Activated CD8-positive, alpha-beta memory T cell treated with anti-CD3 and anti-CD28 coated beads, Interleukin-2, amount 10 ng/mL, durations not matched to agents 7 days and 5 days (primary cell): ENCODE data around the gene WDR76. TPM values are rescaled to one million over a fixed set of nuclear protein-coding genes. Genes with fewer than 3 reads are reported as not detected.
"Not testable (repeated sequence)": the region's sequence is repeated elsewhere in the genome, so short reads cannot be mapped to it uniquely, and the experiment has no call there.

Experiments
- ATAC-seq: fragments of 150-1000 bp; cut with Tn5 transposase; one replicate; pipeline ENCODE4 v1.10.0; 2021; ENCODE audit warnings: moderate library complexity
- CTCF ChIA-PET: fragments of 350-600 bp; sonication (Branson Sonifier 250); formaldehyde crosslinking; loops from one replicate; lab custom pipeline; 2021; ENCODE audit warnings: antibody characterized with exemption; lab: Charles Lee
- DNase-seq: peaks from one replicate; pipeline ENCODE4 v3.0.0-alpha.2; 2020
- H3K27ac Mint-ChIP-seq: one replicate; pipeline ENCODE4 v1.8.0; 2021; ENCODE audit warnings: mild to moderate bottlenecking, mixed read lengths
- H3K27me3 Mint-ChIP-seq: one replicate; pipeline ENCODE4 v1.8.0; 2021; ENCODE audit warnings: mixed read lengths
- H3K36me3 Mint-ChIP-seq: one replicate; pipeline ENCODE4 v1.8.0; 2021; ENCODE audit warnings: mild to moderate bottlenecking, mixed read lengths
- H3K4me1 Mint-ChIP-seq: one replicate; pipeline ENCODE4 v1.8.0; 2021; ENCODE audit warnings: mixed read lengths
- H3K4me3 Mint-ChIP-seq: one replicate; pipeline ENCODE4 v1.8.0; 2021; ENCODE audit warnings: mild to moderate bottlenecking, moderate library complexity, mixed read lengths
- H3K9me3 Mint-ChIP-seq: one replicate; pipeline ENCODE4 v1.8.0; 2022; ENCODE audit warnings: low read depth, mixed read lengths
- total RNA-seq, 2 experiments: library from RNA; stranded (reverse); gene quantifications; one replicate each; pipeline ENCODE4 v1.2.3, GENCODE V29; 2021

Gene WDR76
- total RNA-seq, 2 experiments from 2014 or later, result 79.7 to 91.1 TPM

GRCh38 chr15:43828061-43828657 lies 1.4 kb downstream of the WDR76 start:
- Mint-ChIP-seq H3K27me3 (no peaks in the 10 kb centered on the region), H3K36me3 (peaks cover 41% of the 10 kb centered on the region), H3K4me1 (peaks cover 58% of the 10 kb centered on the region), H3K4me3 (peak overlapping the region; percentile 98), H3K9me3 (no peaks in the 10 kb centered on the region), H3K27ac (peak overlapping the region; percentile 98)
- DNase-seq (peak; percentile 53), ATAC-seq (peak; percentile 25)
- CTCF ChIA-PET, result interaction anchor here (1.7 kb wide), 2 partner anchors 9 to 51 kb away, joined by 5 to 8 read pairs; partner anchors contain the start of gene ELL3

- ATAC-seq, CTCF ChIA-PET: not testable (repeated sequence)
Measured at GRCh38 chr15:43829951-43830540, 3.2 kb downstream of the WDR76 start.

DNA sequence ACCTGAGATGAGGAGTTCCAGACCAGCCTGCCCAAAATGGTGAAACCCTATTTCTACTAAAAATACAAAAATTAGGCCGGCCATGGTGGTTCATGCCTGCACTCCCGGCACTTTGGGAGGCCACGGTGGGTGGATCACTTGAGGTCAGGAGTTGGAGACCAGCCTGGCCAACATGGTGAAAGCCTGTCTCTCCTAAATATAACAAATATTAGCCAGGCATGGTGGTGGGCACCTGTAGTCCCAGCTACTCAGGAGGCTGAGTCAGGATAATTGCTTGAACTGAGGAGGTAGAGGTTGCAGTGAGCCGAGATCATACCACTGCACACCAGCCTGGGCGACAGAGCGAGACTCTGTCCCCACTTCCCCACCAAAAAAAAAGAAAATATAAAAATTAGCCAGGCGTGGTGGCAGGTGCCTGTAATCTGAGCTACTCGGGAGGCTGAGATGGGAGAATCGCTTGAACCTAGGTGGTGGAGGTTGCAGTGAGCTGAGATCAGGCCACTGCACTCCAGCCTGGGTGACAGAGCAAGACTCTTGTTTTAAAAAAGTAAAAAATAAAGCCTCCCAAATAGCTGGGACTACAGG lies 4.0 kb downstream of the WDR76 start:
- not testable (repeated sequence) for ATAC-seq, DNase-seq, H3K27me3 Mint-ChIP-seq, H3K27ac Mint-ChIP-seq, H3K4me3 Mint-ChIP-seq, H3K9me3 Mint-ChIP-seq
- CTCF ChIA-PET, result interaction anchor here (0.9 kb wide), 1 partner anchor 38 kb away, joined by 3 read pairs; no protein-coding TSS in a partner anchor
- Mint-ChIP-seq H3K36me3 (peaks cover 52% of the 10 kb centered on the region), H3K4me1 (peaks cover 50% of the 10 kb centered on the region)

More at GRCh38 chr15:43829951-43830540, 3.2 kb downstream of the WDR76 start:
- not testable (repeated sequence) for H3K9me3 Mint-ChIP-seq, DNase-seq, H3K27me3 Mint-ChIP-seq
- H3K4me3 Mint-ChIP-seq, result peak overlapping the region; percentile 45
- peak overlapping the region; percentile 50 for H3K27ac Mint-ChIP-seq
- H3K4me1 Mint-ChIP-seq, result peaks cover 49% of the 10 kb centered on the region
- peaks cover 48% of the 10 kb centered on the region for H3K36me3 Mint-ChIP-seq

GRCh38 chr15:43831519-43832052 lies 4.8 kb downstream of the WDR76 start:
- H3K27me3 Mint-ChIP-seq, ATAC-seq, H3K9me3 Mint-ChIP-seq, DNase-seq: not testable (repeated sequence)
- Mint-ChIP-seq H3K4me1 (peaks cover 45% of the 10 kb centered on the region), H3K36me3 (peaks cover 57% of the 10 kb centered on the region), H3K27ac (peak overlapping the region; percentile 54), H3K4me3 (peak overlapping the region; percentile 23)
- CTCF ChIA-PET, result interaction anchor here (0.5 to 1.3 kb wide), 3 partner anchors 12 to 718 kb away, joined by 3 read pairs; no protein-coding TSS in a partner anchor

DNA sequence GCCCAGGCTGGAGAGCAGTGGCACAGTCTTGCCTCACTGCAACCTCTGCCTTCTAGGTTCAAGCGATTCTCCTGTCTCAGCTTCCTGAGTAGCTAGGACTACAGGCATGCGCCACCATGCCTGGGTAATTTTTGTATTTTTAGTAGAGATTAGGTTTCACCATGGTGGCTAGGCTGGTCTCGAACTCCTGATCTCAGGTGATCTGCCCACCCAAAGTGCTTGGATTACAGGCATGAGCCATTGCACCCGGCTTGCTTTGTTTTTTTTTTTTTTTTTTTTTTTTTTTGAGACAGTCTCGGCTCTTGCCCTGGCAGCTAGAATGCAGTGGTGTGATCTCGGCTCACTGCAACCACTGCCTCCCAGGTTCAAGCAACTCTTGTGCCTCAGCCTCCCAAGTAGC lies 5.7 kb downstream of the WDR76 start:
- not testable (repeated sequence) for H3K9me3 Mint-ChIP-seq, ATAC-seq
- CTCF ChIA-PET, result interaction anchor here (1.3 kb wide), 1 partner anchor 13 kb away, joined by 3 read pairs; no protein-coding TSS in a partner anchor

DNA sequence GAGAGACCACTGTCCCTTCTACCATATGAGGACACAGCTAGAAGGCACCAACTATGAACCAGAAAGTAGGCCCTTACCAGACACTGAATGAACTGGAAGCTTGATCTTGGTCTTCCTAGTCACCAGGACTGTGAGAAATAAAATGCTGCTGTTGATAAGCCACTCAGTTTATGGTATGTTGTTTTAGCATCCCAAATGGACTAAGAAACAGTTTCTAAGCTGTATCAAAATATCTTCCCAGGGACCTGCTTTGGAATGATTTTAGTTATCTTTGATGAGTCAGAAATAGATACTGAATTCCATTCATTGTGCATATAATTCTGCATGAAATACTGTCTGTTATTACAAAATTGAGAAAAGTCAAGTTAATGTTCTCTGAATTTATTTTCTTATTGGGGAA lies 18.6 kb downstream of the WDR76 start:
- Mint-ChIP-seq H3K27ac (no peak overlapping the region), H3K4me3 (no peak overlapping the region), H3K27me3 (no peaks in the 10 kb centered on the region), H3K36me3 (peaks cover 49% of the 10 kb centered on the region), H3K4me1 (no peaks in the 10 kb centered on the region), H3K9me3 (no peaks in the 10 kb centered on the region)
- no peak for DNase-seq
- CTCF ChIA-PET, result no interaction called here
- ATAC-seq, result no peak

More for the DNA sequence above, 5.7 kb downstream of the WDR76 start:
- H3K4me3 Mint-ChIP-seq, result peak overlapping the region; percentile 16
- H3K36me3 Mint-ChIP-seq, result peaks cover 59% of the 10 kb centered on the region
- H3K4me1 Mint-ChIP-seq, result peaks cover 49% of the 10 kb centered on the region
- not testable (repeated sequence) for H3K27me3 Mint-ChIP-seq, DNase-seq, H3K27ac Mint-ChIP-seq

DNA sequence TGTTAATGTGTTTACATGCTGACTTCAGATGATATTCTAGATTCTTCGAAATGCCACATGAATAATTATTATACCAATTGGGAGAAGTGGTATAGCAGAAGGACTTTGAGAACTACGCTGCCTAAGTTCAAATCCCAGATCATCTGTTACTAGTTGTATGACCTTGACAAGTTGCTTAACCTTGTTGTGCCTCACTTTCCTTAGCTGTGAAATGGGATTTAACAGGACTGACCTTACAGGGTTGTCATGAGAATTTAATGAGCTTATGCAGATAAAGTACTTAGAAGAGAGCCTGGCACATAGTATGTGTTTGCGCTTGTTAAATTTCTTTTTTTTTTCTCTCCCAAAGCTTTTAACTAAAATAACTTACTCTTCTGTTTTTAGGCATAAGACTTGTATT lies 24.4 kb downstream of the WDR76 start:
- DNase-seq, result no peak
- H3K36me3 Mint-ChIP-seq, result peaks cover 46% of the 10 kb centered on the region
- peaks cover 4% of the 10 kb centered on the region for H3K4me1 Mint-ChIP-seq
- H3K27me3 Mint-ChIP-seq, result no peaks in the 10 kb centered on the region
- no peaks in the 10 kb centered on the region for H3K9me3 Mint-ChIP-seq
- no peak for ATAC-seq
- H3K4me3 Mint-ChIP-seq, result no peak overlapping the region
- CTCF ChIA-PET, result no interaction called here
- H3K27ac Mint-ChIP-seq, result no peak overlapping the region

GRCh38 chr15:43852607-43853006 lies 25.8 kb downstream of the WDR76 start:
- H3K4me1 Mint-ChIP-seq, result peaks cover 4% of the 10 kb centered on the region
- no peaks in the 10 kb centered on the region for H3K27me3 Mint-ChIP-seq
- no peak overlapping the region for H3K4me3 Mint-ChIP-seq
- H3K27ac Mint-ChIP-seq, result no peak overlapping the region
- peaks cover 55% of the 10 kb centered on the region for H3K36me3 Mint-ChIP-seq
- H3K9me3 Mint-ChIP-seq, result no peaks in the 10 kb centered on the region
- ATAC-seq (no peak), DNase-seq (no peak)
- CTCF ChIA-PET, result no interaction called here

GRCh38 chr15:43854801-43855200 lies 28.0 kb downstream of the WDR76 start:
- no peaks in the 10 kb centered on the region for H3K9me3 Mint-ChIP-seq
- H3K27ac Mint-ChIP-seq, result no peak overlapping the region
- H3K4me1 Mint-ChIP-seq, result peaks cover 4% of the 10 kb centered on the region
- DNase-seq (no peak), ATAC-seq (no peak)
- H3K4me3 Mint-ChIP-seq, result no peak overlapping the region
- H3K27me3 Mint-ChIP-seq, result no peaks in the 10 kb centered on the region
- peaks cover 60% of the 10 kb centered on the region for H3K36me3 Mint-ChIP-seq
- CTCF ChIA-PET, result interaction anchor here (1.2 kb wide), 1 partner anchor 21 kb away, joined by 3 read pairs; no protein-coding TSS in a partner anchor

DNA sequence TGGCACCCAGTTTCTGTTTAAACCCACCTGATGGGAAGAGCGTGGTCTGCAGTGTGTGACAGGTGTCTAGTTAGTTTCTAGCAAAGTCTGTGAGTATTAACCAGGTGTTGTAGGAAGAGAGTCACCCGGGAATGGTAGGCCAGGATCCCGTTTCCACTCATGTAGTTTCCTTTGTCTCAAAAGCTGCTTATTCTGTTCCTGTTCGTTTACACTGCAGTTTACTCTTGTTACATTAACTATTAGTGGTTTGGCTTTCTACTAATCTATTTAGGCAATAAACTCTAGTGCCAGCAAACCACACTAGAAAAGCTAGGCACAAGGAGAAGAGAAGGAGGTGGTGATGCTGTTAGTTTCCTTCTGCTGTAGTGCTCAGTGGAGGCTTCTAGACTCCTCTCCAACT lies 32.7 kb downstream of the WDR76 start:
- Mint-ChIP-seq H3K4me3 (no peak overlapping the region), H3K27me3 (no peaks in the 10 kb centered on the region), H3K27ac (no peak overlapping the region), H3K4me1 (peaks cover 4% of the 10 kb centered on the region), H3K9me3 (no peaks in the 10 kb centered on the region), H3K36me3 (peaks cover 55% of the 10 kb centered on the region)
- no peak for ATAC-seq
- CTCF ChIA-PET, result interaction anchor here (1.2 kb wide), 1 partner anchor 10 kb away, joined by 3 read pairs; no protein-coding TSS in a partner anchor
- DNase-seq, result no peak

- not testable (repeated sequence) for H3K4me3 Mint-ChIP-seq, DNase-seq, H3K27ac Mint-ChIP-seq, H3K4me1 Mint-ChIP-seq, H3K27me3 Mint-ChIP-seq, ATAC-seq, H3K9me3 Mint-ChIP-seq
- CTCF ChIA-PET, result interaction anchor here (0.7 kb wide), 1 partner anchor 23 kb away, joined by 3 read pairs; no protein-coding TSS in a partner anchor
- H3K36me3 Mint-ChIP-seq, result peaks cover 42% of the 10 kb centered on the region
Measured at GRCh38 chr15:43866636-43867035, 39.8 kb downstream of the WDR76 start.

DNA sequence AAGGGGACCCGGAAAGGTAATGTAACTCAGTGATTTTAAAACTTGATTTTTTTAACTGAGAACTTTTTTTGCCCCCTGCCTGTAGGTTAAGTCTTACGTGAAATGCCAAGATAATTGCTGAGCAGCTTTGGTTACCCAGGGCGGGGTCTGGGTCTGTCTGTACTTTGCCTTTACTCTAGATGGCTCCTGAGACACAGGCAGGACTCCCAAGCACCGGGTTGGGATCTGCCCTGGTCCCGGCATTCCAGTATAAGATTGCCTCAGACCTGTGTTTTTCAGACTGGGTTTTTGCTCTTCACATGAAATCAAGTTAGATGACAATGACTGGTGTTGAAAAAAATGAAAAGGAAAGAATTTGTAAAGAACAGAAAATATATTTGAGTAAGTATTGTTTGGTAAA lies 40.3 kb downstream of the WDR76 start:
- Mint-ChIP-seq H3K36me3 (peaks cover 41% of the 10 kb centered on the region), H3K9me3 (no peaks in the 10 kb centered on the region), H3K4me1 (peaks cover 2% of the 10 kb centered on the region), H3K27ac (no peak overlapping the region), H3K4me3 (no peak overlapping the region), H3K27me3 (no peaks in the 10 kb centered on the region)
- ATAC-seq (no peak), DNase-seq (no peak)
- CTCF ChIA-PET, result interaction anchor here (0.7 kb wide), 1 partner anchor 24 kb away, joined by 3 read pairs; no protein-coding TSS in a partner anchor

DNA sequence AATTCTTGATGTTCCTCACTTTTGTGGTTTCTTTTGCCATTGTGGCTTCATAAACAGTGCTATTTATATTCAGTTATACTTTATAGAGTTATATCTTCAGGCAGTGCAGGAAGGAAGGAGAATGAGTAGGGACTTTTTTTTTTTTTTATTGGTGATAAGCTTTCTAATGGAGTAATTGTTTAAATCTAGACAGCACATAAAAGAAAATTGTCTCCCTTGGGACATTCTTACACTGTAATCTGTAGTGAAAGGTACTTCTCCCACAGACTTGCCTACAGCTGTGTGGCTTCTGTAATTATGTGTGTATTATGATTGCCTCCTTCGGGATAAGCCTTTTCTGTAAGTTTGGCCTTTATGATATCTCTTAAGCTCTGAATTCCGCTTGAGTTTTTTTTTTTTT lies 41.6 kb downstream of the WDR76 start:
- ATAC-seq, result no peak
- CTCF ChIA-PET, result interaction anchor here (1.1 to 1.5 kb wide), 2 partner anchors 20 to 28 kb away, joined by 3 to 4 read pairs; no protein-coding TSS in a partner anchor
- Mint-ChIP-seq H3K9me3 (no peaks in the 10 kb centered on the region), H3K4me3 (no peak overlapping the region), H3K27ac (no peak overlapping the region), H3K27me3 (no peaks in the 10 kb centered on the region), H3K36me3 (peaks cover 45% of the 10 kb centered on the region), H3K4me1 (peaks cover 2% of the 10 kb centered on the region)
- no peak for DNase-seq
